ENCODE data around the gene FHDC1.

The FHDC1 gene

GRCh38 chr4:152937336-152938236 is 1.5 kb downstream of the FHDC1 start:
- peak in 1 of 2 experiments; percentile 71 for DNase-seq

- DNase-seq, result peak in 1 of 2 experiments; percentile 29
Observed at GRCh38 chr4:152938237-152938947, 2.3 kb downstream of the FHDC1 start.

- DNase-seq, result peak; percentile 52
Observed at GRCh38 chr4:152939621-152940020, 3.5 kb downstream of the FHDC1 start.

GRCh38 chr4:152940461-152940860 is 4.3 kb downstream of the FHDC1 start:
- DNase-seq, result peak in 1 of 2 experiments; percentile 18

- no peak for DNase-seq
Observed at GRCh38 chr4:152941411-152941810, 5.3 kb downstream of the FHDC1 start.

- DNase-seq, result no peak
Observed at GRCh38 chr4:152942346-152942745, 6.2 kb downstream of the FHDC1 start.

- DNase-seq, result no peak
Observed at GRCh38 chr4:152943672-152944071, 7.5 kb downstream of the FHDC1 start.

- DNase-seq, result peak in 1 of 2 experiments; percentile 10
Observed at GRCh38 chr4:152944666-152945320, 8.7 kb downstream of the FHDC1 start.

- no peak for DNase-seq
Observed at GRCh38 chr4:152945639-152946038, 9.5 kb downstream of the FHDC1 start.

GRCh38 chr4:152946446-152946845 is 10.3 kb downstream of the FHDC1 start:
- no peak for DNase-seq

- no peak for DNase-seq
Observed at GRCh38 chr4:152947311-152947710, 11.2 kb downstream of the FHDC1 start.

GRCh38 chr4:152949930-152950329 is 13.8 kb downstream of the FHDC1 start:
- no peak for DNase-seq

GRCh38 chr4:152950402-152951274 is 14.5 kb downstream of the FHDC1 start:
- DNase-seq, result peak in 1 of 2 experiments; percentile 65

- DNase-seq, result no peak
Observed at GRCh38 chr4:152951348-152951747, 15.2 kb downstream of the FHDC1 start.

- no peak for DNase-seq
Observed at GRCh38 chr4:152953514-152953913, 17.4 kb downstream of the FHDC1 start.

- no peak for DNase-seq
Observed at GRCh38 chr4:152954741-152955140, 18.6 kb downstream of the FHDC1 start.

- DNase-seq, result no peak
Observed at GRCh38 chr4:152956147-152956546, 20.0 kb downstream of the FHDC1 start.

- DNase-seq, result peak in 1 of 2 experiments; percentile 56
Observed at GRCh38 chr4:152956650-152957436, 20.7 kb downstream of the FHDC1 start.

- no peak for DNase-seq
Observed at GRCh38 chr4:152957437-152958171, 21.5 kb downstream of the FHDC1 start.

- no peak for DNase-seq
Observed at GRCh38 chr4:152959080-152959479, 23.0 kb downstream of the FHDC1 start.

- no peak for DNase-seq
Observed at GRCh38 chr4:152960082-152960481, 24.0 kb downstream of the FHDC1 start.
